T1000 (cell line): ENCODE data around the gene TMEM131L.
"Not testable (repeated sequence)": the region's sequence is repeated elsewhere in the genome, so short reads cannot be mapped to it uniquely, and the experiment has no call there.

Experiments used
- DNase-seq: peaks from one replicate; lab custom pipeline; 2025; ENCODE audit warnings: mixed read lengths; lab: John Stamatoyannopoulos, UW

TMEM131L gene

GRCh38 chr4:153573881-153574802, 108.0 kb downstream of the TMEM131L start:
- no peak for DNase-seq

GRCh38 chr4:153576443-153576774, 110.2 kb downstream of the TMEM131L start:
- no peak for DNase-seq

- no peak for DNase-seq
Observed at GRCh38 chr4:153577053-153577452, 110.9 kb downstream of the TMEM131L start.

GRCh38 chr4:153579410-153579809, 113.2 kb downstream of the TMEM131L start:
- no peak for DNase-seq

- no peak for DNase-seq
Observed at GRCh38 chr4:153579872-153580271, 113.7 kb downstream of the TMEM131L start.

GRCh38 chr4:153582954-153583702, 117.0 kb downstream of the TMEM131L start:
- no peak for DNase-seq

- no peak for DNase-seq
Observed at GRCh38 chr4:153585026-153585425, 118.9 kb downstream of the TMEM131L start.

- no peak for DNase-seq
Observed at GRCh38 chr4:153589703-153590595, 123.8 kb downstream of the TMEM131L start.

- no peak for DNase-seq
Observed at GRCh38 chr4:153591441-153591840, 125.3 kb downstream of the TMEM131L start.

GRCh38 chr4:153592064-153592463, 125.9 kb downstream of the TMEM131L start:
- no peak for DNase-seq

- no peak for DNase-seq
Observed at GRCh38 chr4:153593161-153593560, 127.0 kb downstream of the TMEM131L start.

GRCh38 chr4:153594210-153594609, 128.1 kb downstream of the TMEM131L start:
- DNase-seq: no peak

- DNase-seq: no peak
Observed at GRCh38 chr4:153595894-153596601, 129.9 kb downstream of the TMEM131L start.

- no peak for DNase-seq
Observed at GRCh38 chr4:153602758-153603157, 136.6 kb downstream of the TMEM131L start.

- no peak for DNase-seq
Observed at GRCh38 chr4:153603258-153603657, 137.1 kb downstream of the TMEM131L start.

- DNase-seq: no peak
Observed at GRCh38 chr4:153603835-153604234, 137.7 kb downstream of the TMEM131L start.

GRCh38 chr4:153609070-153609469, 142.9 kb downstream of the TMEM131L start:
- DNase-seq: not testable (repeated sequence)

GRCh38 chr4:153610623-153611376, 144.6 kb downstream of the TMEM131L start:
- no peak for DNase-seq

GRCh38 chr4:153611679-153612078, 145.5 kb downstream of the TMEM131L start:
- no peak for DNase-seq

- DNase-seq: no peak
Observed at GRCh38 chr4:153612878-153613277, 146.7 kb downstream of the TMEM131L start.
